Measurements from ENCODE around the gene OR14K1.
"Not testable (repeated sequence)": the region's sequence is repeated elsewhere in the genome, so short reads cannot be mapped to it uniquely, and the experiment has no call there.

The OR14K1 gene, protein sequence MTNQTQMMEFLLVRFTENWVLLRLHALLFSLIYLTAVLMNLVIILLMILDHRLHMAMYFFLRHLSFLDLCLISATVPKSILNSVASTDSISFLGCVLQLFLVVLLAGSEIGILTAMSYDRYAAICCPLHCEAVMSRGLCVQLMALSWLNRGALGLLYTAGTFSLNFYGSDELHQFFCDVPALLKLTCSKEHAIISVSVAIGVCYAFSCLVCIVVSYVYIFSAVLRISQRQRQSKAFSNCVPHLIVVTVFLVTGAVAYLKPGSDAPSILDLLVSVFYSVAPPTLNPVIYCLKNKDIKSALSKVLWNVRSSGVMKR

DNA sequence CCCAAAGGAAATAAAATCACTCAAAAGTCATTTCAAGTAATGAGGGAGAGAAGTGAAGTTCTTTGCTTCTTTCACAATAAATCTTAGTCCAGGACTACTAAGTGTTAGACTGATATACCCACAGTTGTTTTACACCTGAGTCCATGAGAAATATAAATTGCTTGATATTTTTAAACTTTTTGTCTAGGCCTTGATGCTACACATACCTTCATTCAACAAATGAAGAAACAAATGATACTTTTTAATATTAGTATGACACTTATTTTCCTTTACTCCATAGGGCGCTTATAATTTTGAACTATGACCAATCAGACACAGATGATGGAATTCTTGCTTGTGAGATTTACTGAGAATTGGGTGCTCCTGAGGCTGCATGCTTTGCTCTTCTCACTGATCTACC is at the start of gene OR14K1:
OR14K1 (plus strand) TSS at position 301 of the 400 bp plus-strand sequence; CDS start at position 301, 0 bp downstream.
- WGBS (ENCODE audit: insufficient coverage, insufficient read length): no CpG with 5 or more reads among the region's 1 CpG
- Histone ChIP-seq H3K36me3 (ENCODE audit: control insufficient read depth, insufficient read depth, low read length) (no peaks in the 10 kb centered on the region), H3K27me3 (ENCODE audit: control insufficient read depth, insufficient read depth, low read length) (no peaks in the 10 kb centered on the region), H3K4me1 (ENCODE audit: control insufficient read depth, insufficient read depth, low read length) (no peaks in the 10 kb centered on the region; the same call in 1 of the 2 replicates), H3K27ac (ENCODE audit: low read length) (no peak within 1 kb of the TSS), H3K9me3 (ENCODE audit: control insufficient read depth, insufficient read depth, low read length) (no peaks in the 10 kb centered on the region), H3K4me3 (ENCODE audit: low read length) (no peak within 1 kb of the TSS)
- DNase-seq (ENCODE audit: low read depth, low spot score): no peak

DNA sequence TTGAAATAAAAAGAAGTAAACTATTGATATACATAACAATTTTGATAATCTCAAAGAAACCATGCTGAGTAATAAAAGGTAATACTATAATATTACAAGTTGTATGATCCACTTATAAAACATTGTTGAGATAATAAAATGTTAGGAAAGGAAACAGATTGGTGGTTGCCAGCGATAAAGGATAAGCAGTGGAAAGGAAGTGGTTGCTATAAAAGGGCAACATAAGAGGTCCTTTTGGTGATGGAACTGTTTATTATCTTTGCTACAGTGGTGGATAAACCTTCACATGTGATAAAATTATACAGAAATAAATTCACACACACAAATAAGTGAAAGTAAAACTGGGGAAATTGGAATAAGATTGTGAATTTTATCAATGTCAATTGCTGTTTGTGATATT is 37.1 kb upstream of the OR14K1 start:
- no peak for DNase-seq (ENCODE audit: low read depth, low spot score)
- H3K4me3 ChIP-seq (ENCODE audit: low read length): no peak overlapping the region

DNA sequence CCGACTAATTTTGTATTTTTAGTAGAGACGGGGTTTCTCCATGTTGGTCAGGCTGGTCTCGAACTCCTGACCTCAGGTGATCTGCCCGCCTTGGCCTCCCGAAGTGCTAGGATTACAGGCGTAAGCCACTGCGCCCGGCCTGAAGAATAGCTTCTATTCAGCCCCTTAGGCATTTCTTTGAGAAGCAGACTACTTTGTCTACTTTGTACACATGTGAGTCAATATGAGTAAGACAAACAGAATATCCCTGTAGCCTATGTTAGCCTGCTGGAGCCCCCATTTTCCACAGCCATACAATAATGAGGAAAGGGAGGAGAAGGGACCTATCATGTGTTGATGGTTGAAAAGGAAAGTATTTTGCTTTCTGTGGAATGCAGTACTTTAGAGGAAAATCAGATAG is 27.7 kb upstream of the OR14K1 start:
- not testable (repeated sequence) for H3K9me3 ChIP-seq (ENCODE audit: control insufficient read depth, insufficient read depth, low read length); H3K27ac ChIP-seq (ENCODE audit: low read length); DNase-seq (ENCODE audit: low read depth, low spot score); H3K36me3 ChIP-seq (ENCODE audit: control insufficient read depth, insufficient read depth, low read length); H3K4me1 ChIP-seq (ENCODE audit: control insufficient read depth, insufficient read depth, low read length); H3K27me3 ChIP-seq (ENCODE audit: control insufficient read depth, insufficient read depth, low read length); H3K4me3 ChIP-seq (ENCODE audit: low read length)
- no CpG with 5 or more reads among the region's 8 CpGs for WGBS (ENCODE audit: insufficient coverage, insufficient read length)

More for the DNA sequence above, 37.1 kb upstream of the OR14K1 start:
- no peaks in the 10 kb centered on the region for H3K36me3 ChIP-seq (ENCODE audit: control insufficient read depth, insufficient read depth, low read length)
- no peak overlapping the region for H3K27ac ChIP-seq (ENCODE audit: low read length)
- no peaks in the 10 kb centered on the region for H3K9me3 ChIP-seq (ENCODE audit: control insufficient read depth, insufficient read depth, low read length)
- no CpG with 5 or more reads among the region's 1 CpG for WGBS (ENCODE audit: insufficient coverage, insufficient read length)
- H3K27me3 ChIP-seq (ENCODE audit: control insufficient read depth, insufficient read depth, low read length): no peaks in the 10 kb centered on the region
- no peaks in the 10 kb centered on the region for H3K4me1 ChIP-seq (ENCODE audit: control insufficient read depth, insufficient read depth, low read length)

DNA sequence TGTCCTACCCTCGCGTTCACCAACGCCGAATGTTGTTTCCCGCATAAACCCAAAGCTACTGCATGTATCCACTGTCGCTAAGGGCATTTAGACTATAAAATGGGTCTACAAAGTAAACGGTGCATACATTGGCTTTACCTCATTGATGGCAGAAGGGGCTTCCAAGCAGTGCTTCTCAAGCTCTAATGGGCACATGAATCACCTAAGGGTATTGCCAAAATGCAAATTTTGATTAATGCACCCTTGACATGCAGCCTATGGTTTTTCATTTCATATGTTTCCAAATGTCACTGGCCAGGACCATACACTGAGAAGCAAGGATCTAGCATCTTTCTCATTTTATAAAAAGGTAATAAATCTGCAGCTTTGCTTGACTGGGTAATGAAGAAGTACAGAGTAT is 24.7 kb upstream of the OR14K1 start:
- WGBS (ENCODE audit: insufficient coverage, insufficient read length): no CpG with 5 or more reads among the region's 7 CpGs
- DNase-seq (ENCODE audit: low read depth, low spot score): no peak
- no peaks in the 10 kb centered on the region for H3K27me3 ChIP-seq (ENCODE audit: control insufficient read depth, insufficient read depth, low read length)
- H3K9me3 ChIP-seq (ENCODE audit: control insufficient read depth, insufficient read depth, low read length): no peaks in the 10 kb centered on the region
- H3K27ac ChIP-seq (ENCODE audit: low read length): no peak overlapping the region
- H3K36me3 ChIP-seq (ENCODE audit: control insufficient read depth, insufficient read depth, low read length): no peaks in the 10 kb centered on the region
- H3K4me1 ChIP-seq (ENCODE audit: control insufficient read depth, insufficient read depth, low read length): no peaks in the 10 kb centered on the region
- no peak overlapping the region for H3K4me3 ChIP-seq (ENCODE audit: low read length)

DNA sequence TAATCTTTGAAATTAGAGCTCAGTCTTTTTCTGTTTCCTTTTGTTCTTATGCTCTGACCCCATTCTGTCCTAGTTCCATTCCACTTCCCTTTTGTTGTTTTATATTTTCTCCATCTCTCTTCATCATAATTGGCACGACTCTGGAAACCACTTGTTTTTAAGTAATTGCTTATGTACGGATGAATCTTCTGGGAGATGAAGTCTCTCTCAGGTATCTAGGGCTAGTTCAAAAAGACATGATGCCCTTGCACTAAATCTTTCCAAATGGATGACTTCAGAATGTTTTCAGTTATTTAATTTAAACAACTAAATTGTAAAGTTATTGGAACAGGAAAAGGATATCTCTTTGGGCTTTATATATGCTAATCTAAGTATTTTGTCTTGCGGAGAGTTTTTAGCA is 21.9 kb upstream of the OR14K1 start, which contains the start of gene OR6F1:
OR6F1 (minus strand) TSS at position 101 of the 400 bp plus-strand sequence. CDS start 3,891 bp downstream, outside the sequence.
- no peaks in the 10 kb centered on the region for H3K36me3 ChIP-seq (ENCODE audit: control insufficient read depth, insufficient read depth, low read length)
- no peaks in the 10 kb centered on the region for H3K27me3 ChIP-seq (ENCODE audit: control insufficient read depth, insufficient read depth, low read length)
- no peak within 1 kb of the TSS for H3K27ac ChIP-seq (ENCODE audit: low read length)
- no CpG with 5 or more reads among the region's 3 CpGs for WGBS (ENCODE audit: insufficient coverage, insufficient read length)
- no peak for DNase-seq (ENCODE audit: low read depth, low spot score)
- no peak within 1 kb of the TSS for H3K4me3 ChIP-seq (ENCODE audit: low read length)
- H3K4me1 ChIP-seq (ENCODE audit: control insufficient read depth, insufficient read depth, low read length): no peaks in the 10 kb centered on the region
- no peaks in the 10 kb centered on the region for H3K9me3 ChIP-seq (ENCODE audit: control insufficient read depth, insufficient read depth, low read length)

DNA sequence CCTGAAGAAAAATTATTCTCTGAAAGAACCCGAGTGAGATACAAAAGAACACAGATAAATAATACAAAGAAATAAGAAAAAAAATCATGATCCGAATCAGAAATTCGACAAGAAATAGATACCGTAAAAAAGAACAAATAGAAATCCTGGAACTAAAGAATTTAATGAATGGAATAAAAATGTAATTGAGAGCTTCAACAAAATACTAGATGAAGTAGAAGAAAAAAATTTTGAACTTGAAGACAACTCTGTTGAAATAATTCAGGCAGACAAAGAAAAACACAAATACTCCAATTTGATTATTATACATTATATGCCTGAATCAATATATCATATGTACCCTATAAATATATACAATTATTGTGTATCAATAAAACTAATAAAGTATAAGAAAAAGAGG is 17.2 kb upstream of the OR14K1 start:
- H3K27ac ChIP-seq (ENCODE audit: low read length): no peak overlapping the region
- H3K36me3 ChIP-seq (ENCODE audit: control insufficient read depth, insufficient read depth, low read length): no peaks in the 10 kb centered on the region
- no peaks in the 10 kb centered on the region for H3K4me1 ChIP-seq (ENCODE audit: control insufficient read depth, insufficient read depth, low read length)
- no peaks in the 10 kb centered on the region for H3K27me3 ChIP-seq (ENCODE audit: control insufficient read depth, insufficient read depth, low read length)
- H3K4me3 ChIP-seq (ENCODE audit: low read length): no peak overlapping the region
- no peaks in the 10 kb centered on the region for H3K9me3 ChIP-seq (ENCODE audit: control insufficient read depth, insufficient read depth, low read length)
- no CpG with 5 or more reads among the region's 4 CpGs for WGBS (ENCODE audit: insufficient coverage, insufficient read length)
- no peak for DNase-seq (ENCODE audit: low read depth, low spot score)

DNA sequence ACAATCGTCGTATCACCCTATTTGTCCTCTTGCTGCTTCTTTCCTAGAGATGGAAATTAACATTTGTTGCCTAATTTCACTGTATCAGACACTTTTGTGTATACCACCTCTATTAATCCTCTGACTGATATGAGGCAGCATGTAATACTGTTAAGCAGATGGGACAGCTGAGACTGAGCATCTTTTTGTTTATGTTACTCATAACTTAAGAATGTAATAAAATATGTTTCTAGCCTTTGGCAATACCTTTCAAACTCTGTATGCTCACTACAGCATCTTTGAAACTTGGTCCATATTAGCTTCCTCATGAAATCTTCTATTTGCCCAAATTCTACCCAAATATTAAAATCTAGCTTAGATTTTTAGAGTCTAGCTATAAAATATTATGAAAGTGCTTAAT is 2.3 kb downstream of the OR14K1 start:
- Histone ChIP-seq H3K9me3 (ENCODE audit: control insufficient read depth, insufficient read depth, low read length) (no peaks in the 10 kb centered on the region), H3K4me1 (ENCODE audit: control insufficient read depth, insufficient read depth, low read length) (no peaks in the 10 kb centered on the region; the same call in 1 of the 2 replicates), H3K27ac (ENCODE audit: low read length) (no peak overlapping the region), H3K4me3 (ENCODE audit: low read length) (no peak overlapping the region), H3K36me3 (ENCODE audit: control insufficient read depth, insufficient read depth, low read length) (no peaks in the 10 kb centered on the region), H3K27me3 (ENCODE audit: control insufficient read depth, insufficient read depth, low read length) (no peaks in the 10 kb centered on the region)
- WGBS (ENCODE audit: insufficient coverage, insufficient read length): no CpG with 5 or more reads among the region's 2 CpGs
- DNase-seq (ENCODE audit: low read depth, low spot score): no peak

DNA sequence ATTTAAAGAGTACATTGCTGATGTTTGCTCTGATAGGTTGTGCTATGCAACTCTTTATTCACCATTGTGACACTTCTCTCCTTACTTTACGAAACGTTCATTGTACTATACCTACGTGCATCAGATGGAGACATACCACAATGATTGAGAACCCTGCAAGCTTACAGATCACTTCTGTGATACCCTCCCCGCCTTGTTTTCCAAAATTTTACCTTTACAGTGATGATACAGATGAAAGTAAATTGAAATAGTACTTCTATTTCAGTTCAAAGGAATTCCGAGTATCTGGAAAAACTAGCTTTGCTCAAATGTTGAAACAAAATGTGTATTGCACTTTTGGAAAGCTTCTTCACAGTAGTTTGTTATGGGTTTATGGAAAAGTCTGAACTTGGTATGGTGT is 3.3 kb downstream of the OR14K1 start:
- Histone ChIP-seq H3K4me1 (ENCODE audit: control insufficient read depth, insufficient read depth, low read length) (no peaks in the 10 kb centered on the region; the same call in 1 of the 2 replicates), H3K9me3 (ENCODE audit: control insufficient read depth, insufficient read depth, low read length) (no peaks in the 10 kb centered on the region), H3K4me3 (ENCODE audit: low read length) (no peak overlapping the region), H3K27ac (ENCODE audit: low read length) (no peak overlapping the region), H3K36me3 (ENCODE audit: control insufficient read depth, insufficient read depth, low read length) (no peaks in the 10 kb centered on the region), H3K27me3 (ENCODE audit: control insufficient read depth, insufficient read depth, low read length) (no peaks in the 10 kb centered on the region)
- no peak for DNase-seq (ENCODE audit: low read depth, low spot score)
- WGBS (ENCODE audit: insufficient coverage, insufficient read length): no CpG with 5 or more reads among the region's 5 CpGs

DNA sequence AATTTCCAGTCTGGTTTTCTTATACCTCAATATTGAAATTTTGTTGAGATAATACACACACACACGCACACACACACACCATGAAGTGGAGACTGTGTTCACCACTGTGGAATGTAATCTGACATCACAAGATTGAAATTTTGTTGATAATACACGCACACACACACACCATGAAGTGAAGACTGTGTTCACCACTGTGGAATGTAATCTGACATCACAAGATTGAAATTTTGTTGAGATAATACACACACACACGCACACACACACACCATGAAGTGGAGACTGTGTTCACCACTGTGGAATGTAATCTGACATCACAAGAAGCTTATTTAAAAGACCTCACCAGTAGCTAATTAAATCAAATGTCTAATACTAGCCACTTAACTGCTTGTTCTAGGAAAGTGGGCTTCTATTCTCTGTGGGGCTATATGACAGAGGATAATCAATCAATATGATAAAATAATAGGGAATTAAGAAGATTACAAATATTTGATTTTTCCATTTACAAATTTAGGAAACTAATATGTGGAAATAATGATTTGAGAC is 3.9 kb downstream of the OR14K1 start:
- H3K36me3 ChIP-seq (ENCODE audit: control insufficient read depth, insufficient read depth, low read length); H3K27me3 ChIP-seq (ENCODE audit: control insufficient read depth, insufficient read depth, low read length); H3K4me3 ChIP-seq (ENCODE audit: low read length); DNase-seq (ENCODE audit: low read depth, low spot score); H3K27ac ChIP-seq (ENCODE audit: low read length); H3K9me3 ChIP-seq (ENCODE audit: control insufficient read depth, insufficient read depth, low read length); H3K4me1 ChIP-seq (ENCODE audit: control insufficient read depth, insufficient read depth, low read length): not testable (repeated sequence)
- WGBS (ENCODE audit: insufficient coverage, insufficient read length): no CpG with 5 or more reads among the region's 3 CpGs

DNA sequence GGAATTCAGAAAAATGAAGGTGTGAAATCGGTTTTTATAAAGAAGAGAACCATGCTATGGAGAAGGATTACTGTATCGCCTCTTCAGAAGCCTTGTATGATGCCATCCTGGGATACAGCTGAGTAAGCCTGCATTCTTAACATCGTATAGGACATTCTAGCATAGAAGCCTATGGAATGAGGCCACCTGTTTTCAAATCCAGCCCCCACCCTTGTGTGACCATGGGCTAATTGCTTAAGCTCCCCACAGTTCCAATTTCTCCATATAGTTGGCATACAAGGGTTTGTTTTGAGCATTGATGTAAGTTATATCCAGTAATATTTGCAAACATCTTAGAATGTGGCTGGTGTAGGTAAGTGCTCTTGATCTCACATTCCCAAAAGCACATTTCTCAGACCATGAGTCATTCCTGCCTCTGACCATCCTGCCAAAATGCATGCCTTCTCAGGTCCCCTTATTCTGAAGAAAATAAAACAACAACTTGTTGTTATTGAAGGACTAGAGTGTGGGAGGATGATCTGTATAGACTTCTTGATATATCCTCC is 8.0 kb downstream of the OR14K1 start:
- no peak for DNase-seq (ENCODE audit: low read depth, low spot score)
- Histone ChIP-seq H3K36me3 (ENCODE audit: control insufficient read depth, insufficient read depth, low read length) (no peaks in the 10 kb centered on the region), H3K4me3 (ENCODE audit: low read length) (no peak overlapping the region), H3K27me3 (ENCODE audit: control insufficient read depth, insufficient read depth, low read length) (no peaks in the 10 kb centered on the region), H3K4me1 (ENCODE audit: control insufficient read depth, insufficient read depth, low read length) (no peaks in the 10 kb centered on the region; the same call in 1 of the 2 replicates), H3K27ac (ENCODE audit: low read length) (no peak overlapping the region), H3K9me3 (ENCODE audit: control insufficient read depth, insufficient read depth, low read length) (no peaks in the 10 kb centered on the region)
- no CpG with 5 or more reads among the region's 3 CpGs for WGBS (ENCODE audit: insufficient coverage, insufficient read length)

Measured in iPS DF 6.9 (cell line).